GM12892 (cell line): ENCODE results near the gene KRTAP5-2.

Source experiments
- POLR2A ChIP-seq: IDR thresholded peaks from 2 replicates; pipeline ENCODE4 v1.6.1; 2011; ENCODE audit warnings: low read depth, low read length, control low read depth
- POLR2AphosphoS5 ChIP-seq: IDR thresholded peaks from 2 replicates; pipeline ENCODE4 v1.6.1; 2011; ENCODE audit warnings: low read depth, low read length, control low read depth

- TF ChIP-seq POLR2A, result no peak
- no peak for TF ChIP-seq POLR2AphosphoS5
Observed at GRCh38 chr11:1600626-1601025, 2.5 kb upstream of the KRTAP5-2 start.
